GM12891 (cell line): ENCODE measurements around the gene HPS3.
A peak's percentile ranks its signal among the peaks of the same experiment; 100 is the strongest.
"Not testable (repeated sequence)": the region's sequence is repeated elsewhere in the genome, so short reads cannot be mapped to it uniquely, and the experiment has no call there.

ENCODE experiments used
- DNase-seq: peaks from one replicate; pipeline ENCODE4 v3.0.0; 2011; ENCODE audit warnings: low spot score; ENCODE audit not compliant: insufficient read length
- FAIRE-seq: peaks from 2 replicates; lab custom pipeline; 2011; peaks lifted over from hg19 to GRCh38; lab: Jason Lieb, UNC
- PAX5 ChIP-seq: IDR thresholded peaks from 2 replicates; pipeline ENCODE4 v1.6.1; 2011; ENCODE audit warnings: low read length, moderate library complexity, mild to moderate bottlenecking; ENCODE audit not compliant: insufficient read depth, severe bottlenecking
- POLR2A ChIP-seq: IDR thresholded peaks from 2 replicates; pipeline ENCODE4 v1.6.1; 2011; ENCODE audit warnings: low read depth, low read length, control low read depth
- POLR2AphosphoS5 ChIP-seq: IDR thresholded peaks from 2 replicates; pipeline ENCODE4 v1.6.1; 2011; ENCODE audit warnings: low read depth, low read length, control low read depth
- POU2F2 ChIP-seq: IDR thresholded peaks from 2 replicates; pipeline ENCODE4 v1.6.1; 2011; ENCODE audit warnings: low read depth, mild to moderate bottlenecking, control low read depth, low read length, moderate library complexity
- SPI1 ChIP-seq: IDR thresholded peaks from 2 replicates; pipeline ENCODE4 v1.6.1; 2011; ENCODE audit warnings: low read depth, low read length, control low read depth
- TAF1 ChIP-seq: IDR thresholded peaks from 2 replicates; pipeline ENCODE4 v1.6.1; 2011; ENCODE audit warnings: low read depth, low read length, control low read depth

The HPS3 gene

GRCh38 chr3:149177122-149177521 is 47.7 kb downstream of the HPS3 start:
- FAIRE-seq (no peak), DNase-seq (no peak)
- TF ChIP-seq POLR2AphosphoS5: no peak
- TF ChIP-seq POU2F2: no peak
- TF ChIP-seq PAX5: no peak
- TF ChIP-seq SPI1: no peak
- TF ChIP-seq TAF1: no peak
- no peak for TF ChIP-seq POLR2A

DNA sequence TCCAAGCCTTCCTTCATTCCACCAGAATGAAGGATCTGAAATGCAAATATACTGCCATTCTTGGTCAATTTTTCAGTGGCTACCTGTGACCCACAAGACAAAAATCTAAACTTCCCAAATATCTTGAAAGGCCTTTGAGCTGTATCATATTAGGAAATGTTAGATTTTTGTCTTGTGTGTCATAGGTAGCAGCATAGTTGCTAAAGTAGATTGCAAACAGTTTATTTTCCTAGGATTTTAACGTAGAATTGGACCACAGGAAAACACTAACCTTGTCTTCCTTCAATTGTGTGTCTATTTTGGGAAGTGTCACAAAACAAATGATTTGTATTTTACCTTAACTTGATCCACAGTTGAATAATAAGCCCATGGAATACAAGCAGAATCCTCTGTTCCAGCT is 49.8 kb downstream of the HPS3 start:
- FAIRE-seq: no peak
- no peak for DNase-seq
- TF ChIP-seq TAF1 (no peak), POU2F2 (no peak), PAX5 (no peak), POLR2AphosphoS5 (no peak), POLR2A (no peak), SPI1 (no peak)

DNA sequence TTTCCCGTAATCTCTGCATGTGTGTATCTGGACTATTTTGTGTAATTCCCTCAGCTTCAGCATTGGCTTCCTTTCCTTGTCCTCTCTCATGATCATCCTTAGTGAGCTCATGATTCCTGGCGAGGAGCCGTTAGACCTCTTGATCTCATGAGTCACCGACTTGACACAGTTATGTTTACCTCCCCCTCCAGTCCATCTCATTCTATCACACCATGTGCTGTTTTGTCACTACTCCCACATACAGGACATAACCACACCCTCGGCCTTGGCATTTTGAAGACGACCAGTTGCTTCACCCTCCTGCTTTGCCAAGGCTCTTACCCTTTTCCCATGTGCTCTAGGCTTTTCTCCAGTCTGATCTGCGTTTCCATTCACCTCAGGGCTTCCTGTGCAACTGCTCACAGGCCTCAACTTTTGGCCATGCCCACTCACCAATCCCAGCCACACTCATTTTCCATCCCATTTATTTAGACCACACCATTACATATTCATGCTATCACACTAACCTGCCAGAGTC is 50.7 kb downstream of the HPS3 start:
- TF ChIP-seq TAF1 (no peak), PAX5 (no peak), POLR2AphosphoS5 (no peak), SPI1 (no peak), POU2F2 (no peak), POLR2A (no peak)
- DNase-seq: no peak
- FAIRE-seq: no peak

- FAIRE-seq (no peak), DNase-seq (no peak)
- no peak for TF ChIP-seq POLR2AphosphoS5
- TF ChIP-seq TAF1: no peak
- no peak for TF ChIP-seq POU2F2
- no peak for TF ChIP-seq POLR2A
- no peak for TF ChIP-seq SPI1
These were observed 51.7 kb downstream of the HPS3 start for GRCh38 chr3:149181182-149181581.

DNA sequence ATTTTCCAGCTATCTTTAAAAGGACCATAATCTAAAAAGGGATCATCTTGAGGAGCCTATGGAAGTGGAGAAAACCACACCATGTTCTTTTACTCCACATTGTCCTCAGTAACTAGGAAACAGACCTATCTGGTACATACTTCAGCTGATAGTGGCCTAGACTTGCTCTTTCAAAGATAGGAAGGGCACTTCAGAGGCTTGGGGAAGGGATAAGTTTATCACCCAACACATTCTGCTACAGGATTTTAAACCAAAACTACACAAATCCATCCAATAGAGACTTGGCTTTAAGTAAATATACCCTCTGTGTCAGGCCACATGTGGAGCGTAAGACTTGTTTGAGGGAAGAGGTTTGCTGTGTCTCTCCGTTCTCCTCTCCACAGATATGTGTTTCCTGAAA is 56.8 kb downstream of the HPS3 start:
- TF ChIP-seq POLR2A (no peak), POU2F2 (no peak), PAX5 (no peak), POLR2AphosphoS5 (no peak), TAF1 (no peak), SPI1 (no peak)
- FAIRE-seq: no peak
- DNase-seq: no peak

- TF ChIP-seq SPI1 (no peak), TAF1 (no peak), PAX5 (no peak), POU2F2 (no peak), POLR2AphosphoS5 (no peak), POLR2A (no peak)
- FAIRE-seq (no peak), DNase-seq (no peak)
These were observed 57.3 kb downstream of the HPS3 start for GRCh38 chr3:149186721-149187120.

DNA sequence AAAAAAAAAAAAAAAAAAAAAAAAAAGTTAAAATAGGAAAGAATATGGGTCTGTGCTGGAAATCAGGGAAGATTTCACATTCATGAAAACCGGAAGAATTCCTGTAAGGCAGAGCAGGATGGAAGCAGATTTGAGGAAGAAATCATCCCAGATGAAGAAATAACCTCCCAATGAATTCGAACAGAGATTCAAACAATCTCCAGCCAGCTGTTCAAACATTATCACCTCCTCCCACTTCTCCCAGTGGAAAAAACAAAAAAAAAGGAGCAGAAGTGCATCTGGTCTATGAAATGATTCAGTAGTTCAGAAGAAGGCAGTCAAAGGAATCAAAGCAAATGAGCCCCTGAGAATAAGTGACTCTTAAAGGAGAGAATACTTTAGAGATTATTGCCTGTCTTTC is 59.1 kb downstream of the HPS3 start:
- FAIRE-seq (no peak), DNase-seq (no peak)
- TF ChIP-seq PAX5 (no peak), SPI1 (no peak), TAF1 (no peak), POU2F2 (no peak)

GRCh38 chr3:149195221-149195620 is 65.8 kb downstream of the HPS3 start:
- TF ChIP-seq POLR2AphosphoS5 (no peak), PAX5 (no peak), TAF1 (no peak), SPI1 (no peak), POLR2A (no peak), POU2F2 (no peak)
- DNase-seq (no peak), FAIRE-seq (no peak)

GRCh38 chr3:149196805-149197592 is 67.6 kb downstream of the HPS3 start:
- not testable (repeated sequence) for FAIRE-seq, DNase-seq

- FAIRE-seq (peak; percentile 5), DNase-seq (no peak)
- TF ChIP-seq POU2F2 (no peak), PAX5 (no peak), POLR2AphosphoS5 (no peak), SPI1 (no peak), POLR2A (no peak), TAF1 (no peak)
These were observed 68.2 kb downstream of the HPS3 start for GRCh38 chr3:149197669-149198068.

- DNase-seq (no peak), FAIRE-seq (no peak)
- no peak for TF ChIP-seq POU2F2
- TF ChIP-seq PAX5: no peak
- TF ChIP-seq POLR2AphosphoS5: no peak
- no peak for TF ChIP-seq TAF1
- no peak for TF ChIP-seq POLR2A
- no peak for TF ChIP-seq SPI1
These were observed 69.2 kb downstream of the HPS3 start for GRCh38 chr3:149198611-149199010.
